GM12874 (cell line): ENCODE data around the gene ANXA2R.

ENCODE experiments used
- CTCF ChIP-seq: IDR thresholded peaks from 2 replicates; pipeline ENCODE4 v1.5.1; 2011; ENCODE audit warnings: low read depth, mild to moderate bottlenecking, control low read depth, low read length, moderate library complexity; ENCODE audit not compliant: insufficient read depth

Gene ANXA2R

DNA sequence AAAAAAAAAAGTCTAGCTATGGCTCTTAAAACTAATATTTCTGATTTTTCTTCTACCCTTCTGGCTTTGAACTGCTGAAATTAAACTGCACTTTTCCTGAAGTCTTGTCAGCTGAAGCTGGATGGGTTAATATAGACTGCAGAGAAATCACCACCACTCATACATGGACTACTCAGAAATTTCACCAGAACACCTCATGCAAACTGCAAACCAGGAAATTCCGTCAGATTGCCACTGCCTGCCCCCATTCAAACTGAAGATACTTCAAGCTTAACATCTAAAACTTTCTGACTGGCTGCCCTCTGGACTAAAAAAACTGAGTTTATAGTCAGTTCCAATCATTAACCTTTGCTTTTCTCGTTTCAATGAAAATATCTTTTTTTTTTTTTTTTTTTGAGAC lies 11.6 kb upstream of the ANXA2R start:
- no peak for TF ChIP-seq CTCF

DNA sequence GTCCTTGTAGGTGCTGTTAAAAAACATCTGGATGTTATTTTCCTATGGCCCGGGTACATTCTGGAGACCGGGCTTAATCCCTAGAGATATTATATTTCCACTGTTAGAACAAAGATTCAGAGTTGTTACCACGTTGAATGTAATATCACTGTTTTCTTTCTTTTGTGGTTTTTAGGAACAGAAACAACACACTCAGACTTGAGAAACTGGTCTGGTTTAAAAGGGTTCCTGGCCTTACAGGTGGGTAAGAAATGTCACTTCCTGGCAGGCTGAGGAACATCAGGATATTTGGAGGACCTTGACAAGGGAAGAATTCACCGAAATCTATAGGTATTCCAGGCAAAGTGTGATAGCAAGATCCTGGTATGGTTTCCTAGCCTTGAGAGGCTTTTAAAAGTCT lies 10.3 kb upstream of the ANXA2R start:
- TF ChIP-seq CTCF = no peak

GRCh38 chr5:43049236-43049635 lies 9.1 kb upstream of the ANXA2R start:
- TF ChIP-seq CTCF = no peak

- TF ChIP-seq CTCF = no peak
Measured at GRCh38 chr5:43046474-43046873, 6.4 kb upstream of the ANXA2R start.

DNA sequence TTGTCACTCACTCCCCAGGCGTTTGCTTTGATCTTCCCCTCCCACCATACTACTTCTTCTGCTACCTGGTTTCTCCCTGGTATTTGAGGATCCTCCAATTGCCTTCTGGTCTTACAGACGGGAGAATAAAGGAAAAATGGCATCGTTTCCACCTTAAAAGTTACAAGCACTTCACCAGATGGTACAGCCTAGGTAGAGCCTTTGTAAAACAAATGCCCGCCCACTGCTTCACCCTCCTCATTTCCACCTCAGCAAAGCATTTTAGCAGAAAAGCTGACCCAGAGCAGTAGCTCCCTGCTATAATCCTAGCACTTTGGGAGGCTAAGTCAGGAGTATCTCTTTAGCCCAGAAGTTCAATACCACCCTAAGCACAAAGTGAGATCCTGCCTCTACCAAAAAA lies 5.1 kb upstream of the ANXA2R start:
- TF ChIP-seq CTCF = no peak

DNA sequence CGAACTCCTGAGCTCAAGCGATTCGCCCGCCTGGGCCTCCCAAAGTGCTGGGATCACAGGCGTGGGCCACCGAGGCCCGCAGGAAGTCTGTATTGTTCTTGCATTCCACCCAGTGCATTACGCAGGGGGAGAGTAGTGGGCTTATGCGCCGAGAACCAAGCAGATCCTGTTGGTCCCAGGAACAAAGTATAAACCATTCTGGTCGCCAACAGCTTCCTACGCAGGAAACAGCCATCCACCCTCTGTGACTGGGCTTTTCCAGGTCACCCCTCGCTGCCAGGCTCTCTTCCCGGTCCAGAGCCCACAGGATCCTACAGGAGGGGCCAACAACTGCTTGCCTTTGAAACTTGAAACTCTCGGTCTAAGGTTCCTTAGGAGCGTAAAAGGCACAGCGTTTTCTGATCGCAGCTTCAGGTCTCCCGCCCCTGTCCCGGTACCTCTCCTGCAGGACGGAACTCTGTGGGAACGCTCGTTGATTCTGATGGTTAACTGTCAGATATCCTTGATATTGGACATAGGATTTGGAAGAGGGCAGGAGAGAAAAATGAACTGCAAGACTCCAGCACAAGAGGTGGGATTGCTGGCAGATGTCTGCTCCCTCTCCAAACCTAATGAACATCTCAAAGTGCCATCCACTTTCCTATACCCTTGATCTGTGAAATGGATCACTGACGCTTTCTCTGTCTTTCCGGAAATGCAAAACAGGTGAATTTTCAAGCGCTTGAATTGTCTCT lies 4.2 kb upstream of the ANXA2R start:
- no peak for TF ChIP-seq CTCF

- TF ChIP-seq CTCF = no peak
Measured at GRCh38 chr5:43043400-43043756, 3.3 kb upstream of the ANXA2R start.
